K562 (cell line): ENCODE results near the gene STARD3NL. TPM values are rescaled to one million over a fixed set of nuclear protein-coding genes. Genes with fewer than 3 reads are reported as not detected.

Experiments
- ATAC-seq: fragments of 200-7000 bp; cut with Tn5 transposase; 3 replicates; pipeline ENCODE4 v1.9.1; 2020; ENCODE audit warnings: moderate library complexity
- BruUV-seq: library from RNA; stranded (reverse); fragments of 400-500 nt; replicated peaks from 2 replicates; lab custom pipeline; 2021; lab: Mats Ljungman, UMichigan
- CTCF ChIA-PET: fragments of 300-600 bp; formaldehyde crosslinking; extraction: SDS; loops from one replicate; lab custom pipeline; 2021; ENCODE audit warnings: low intra/inter-chr PET ratio; lab: Yijun Ruan, JAX
- POLR2A ChIA-PET: fragments of 300-600, 350-650 bp; sonication (Branson Sonifier 250); formaldehyde crosslinking; extraction: SDS; loops from one replicate; lab custom pipeline; 2021; ENCODE audit warnings: antibody characterized with exemption, inconsistent platforms; lab: Yijun Ruan, JAX
- DNase-seq, 4 experiments: peaks; one replicate each; pipeline versions ENCODE4 v3.0.0 to v3.0.0-alpha.2; 2011 to 2018; ENCODE audit warnings: low spot score in 3 of 4, mixed read lengths in 3 of 4; ENCODE audit errors: extremely low read depth in 1 of 4
- FAIRE-seq: peaks from 2 replicates; lab custom pipeline; 2011; peaks lifted over from hg19 to GRCh38; lab: Jason Lieb, UNC
- H2AFZ ChIP-seq: 2 replicates; pipeline ENCODE4 v1.6.0; 2011; ENCODE audit warnings: low read depth, low read length, control low read depth, inconsistent platforms
- H3K27ac ChIP-seq: fragments of 200-600 bp; 3 replicates; pipeline ENCODE4 v1.8.0; 2011; ENCODE audit warnings: low read depth, mild to moderate bottlenecking, control low read depth, inconsistent platforms, low read length, moderate library complexity, mixed read lengths; ENCODE audit errors: extremely low read depth
- H3K27me3 ChIP-seq, 2 experiments: fragments of 300-600 bp in 1 of 2; 2 replicates in 1 of 2; 3 replicates in 1 of 2; pipeline versions ENCODE4 v1.6.0 to v1.8.0; 2011; ENCODE audit warnings: inconsistent platforms in 2 of 2, low read length in 2 of 2, mild to moderate bottlenecking in 1 of 2, mixed read lengths in 1 of 2, moderate library complexity in 1 of 2; ENCODE audit not compliant: control insufficient read depth in 2 of 2, insufficient read depth in 2 of 2
- H3K36me3 ChIP-seq: fragments of 300-600 bp; 3 replicates; pipeline ENCODE4 v1.8.0; 2011; ENCODE audit warnings: mild to moderate bottlenecking, low read length, inconsistent platforms; ENCODE audit not compliant: control insufficient read depth, insufficient read depth
- H3K4me1 ChIP-seq, 2 experiments: fragments of 200-600 bp in 1 of 2; replicated peaks in 1 of 2; 2 replicates in 1 of 2; 3 replicates in 1 of 2; pipeline versions ENCODE4 v1.5.1 to v1.8.0; 2011; ENCODE audit warnings: inconsistent platforms in 2 of 2, low read length in 2 of 2, mild to moderate bottlenecking in 1 of 2, mixed read lengths in 1 of 2, moderate library complexity in 1 of 2; ENCODE audit not compliant: control insufficient read depth in 2 of 2, insufficient read depth in 2 of 2
- H3K4me2 ChIP-seq: 2 replicates; pipeline ENCODE4 v1.6.1; 2011; ENCODE audit warnings: low read length, control low read depth, inconsistent platforms, mixed read lengths; ENCODE audit not compliant: insufficient read depth
- H3K4me3 ChIP-seq: fragments of 200-600 bp; sonication (generic), shearing (Covaris generic); 2 replicates; pipeline ENCODE4 v1.5.1; 2016; ENCODE audit warnings: control low read depth, inconsistent platforms
- H3K79me2 ChIP-seq: fragments of 200-600 bp; 3 replicates; pipeline ENCODE4 v1.8.0; 2011; ENCODE audit warnings: low read length, inconsistent platforms; ENCODE audit not compliant: control insufficient read depth, insufficient read depth
- H3K9ac ChIP-seq, 2 experiments: 2 replicates each; pipeline versions ENCODE4 v1.6.0 to v1.6.1; 2011; ENCODE audit warnings: low read depth in 2 of 2, low read length in 2 of 2, control low read depth in 1 of 2, inconsistent platforms in 1 of 2, mild to moderate bottlenecking in 1 of 2, mixed read lengths in 1 of 2; ENCODE audit not compliant: insufficient read depth in 1 of 2
- H3K9me1 ChIP-seq: one replicate; pipeline ENCODE4 v1.6.0; 2011; ENCODE audit warnings: inconsistent platforms, mild to moderate bottlenecking, low read length, moderate library complexity; ENCODE audit not compliant: control insufficient read depth, insufficient read depth
- H3K9me3 ChIP-seq: replicated peaks from 2 replicates; pipeline ENCODE4 v1.5.1; 2011; ENCODE audit warnings: low read depth, low read length, inconsistent platforms; ENCODE audit not compliant: control insufficient read depth, insufficient read depth
- H4K20me1 ChIP-seq: replicated peaks from 2 replicates; pipeline ENCODE4 v1.6.1; 2011; ENCODE audit warnings: low read length, inconsistent platforms, mixed read lengths; ENCODE audit not compliant: control insufficient read depth, insufficient read depth
- ADNP ChIP-seq: fragments of 200-800 bp; sonication (Bioruptor generic); IDR thresholded peaks from 2 replicates; pipeline ENCODE4 v1.6.1; 2016; ENCODE audit warnings: missing genetic modification characterization, missing compliant biosample characterization
- CBX8 ChIP-seq: fragments of 200-600 bp; sonication (generic); IDR thresholded peaks from 2 replicates; pipeline ENCODE4 v1.6.1; 2012; ENCODE audit warnings: borderline replicate concordance, mixed run types, low read depth, mild to moderate bottlenecking, moderate library complexity, mixed read lengths, low read length, control low read depth, inconsistent platforms; ENCODE audit not compliant: poor library complexity, severe bottlenecking; ENCODE audit errors: extremely low read depth
- CHD1 ChIP-seq: fragments of 200-600 bp; sonication (generic); IDR thresholded peaks from one replicate; pipeline ENCODE4 v1.6.1; 2012; ENCODE audit warnings: mild to moderate bottlenecking, moderate library complexity, low read length, inconsistent platforms
- FIP1L1 ChIP-seq: fragments of 200-400 bp; formaldehyde crosslinking; IDR thresholded peaks from 2 replicates; pipeline ENCODE4 v1.6.1; 2018; ENCODE audit warnings: mild to moderate bottlenecking, low read depth, low read length; ENCODE audit not compliant: poor library complexity, severe bottlenecking
- FOSL1 ChIP-seq: fragments of 200-800 bp; sonication (Bioruptor generic); conservative IDR thresholded peaks from 2 replicates; pipeline ENCODE4 v1.6.1; 2016; ENCODE audit warnings: missing genetic modification characterization, missing compliant biosample characterization
- KLF1 ChIP-seq: fragments of 450-650 bp; IDR thresholded peaks from 2 replicates; pipeline ENCODE4 v1.6.1; 2016; ENCODE audit warnings: missing genetic modification characterization, missing compliant biosample characterization
- MAFK ChIP-seq: IDR thresholded peaks from 2 replicates; pipeline ENCODE4 v1.6.1; 2011; ENCODE audit warnings: low read length, improper control_type of control experiment
- MCM3 ChIP-seq: fragments of 450-650 bp; IDR thresholded peaks from 2 replicates; pipeline ENCODE4 v1.6.1; 2016
- MECOM ChIP-seq: fragments of 250-450 bp; sonication (Bioruptor Pico); IDR thresholded peaks from 2 replicates; pipeline ENCODE4 v1.8.0; 2022; ENCODE audit warnings: inconsistent platforms
- POLR2B ChIP-seq: fragments of 450-650 bp; IDR thresholded peaks from 2 replicates; pipeline ENCODE4 v1.6.1; 2018; ENCODE audit warnings: low read depth; ENCODE audit not compliant: partially characterized antibody
- PRMT5 ChIP-seq: sonication (generic); formaldehyde crosslinking; IDR thresholded peaks from 2 replicates; pipeline ENCODE4 v1.5.0; 2020; ENCODE audit warnings: missing genetic modification reagents
- SMARCE1 ChIP-seq: fragments of 450-650 bp; IDR thresholded peaks from 2 replicates; pipeline ENCODE4 v1.7.1; 2016; ENCODE audit warnings: mild to moderate bottlenecking
- WHSC1 ChIP-seq: IDR thresholded peaks from one replicate; pipeline ENCODE4 v1.6.1; 2012; ENCODE audit warnings: low read length, control low read depth, inconsistent platforms
- ZNF561 ChIP-seq: fragments of 450-650 bp; formaldehyde crosslinking; conservative IDR thresholded peaks from 2 replicates; pipeline ENCODE4 v1.4.0; 2020; ENCODE audit warnings: mild to moderate bottlenecking, moderate library complexity
- in situ Hi-C: fragments of 300-500 bp; cut with MboI; formaldehyde crosslinking; loops from 4 replicates; pipeline ENCODE4 v1.15.0; 2018; ENCODE audit warnings: inconsistent platforms, mixed read lengths
- intact Hi-C: fragments of 100-400 bp; cut with micrococcal nuclease; formaldehyde crosslinking; loops from 2 replicates; pipeline ENCODE4 v1.14.2; 2022
- polyA plus RNA-seq, 8 experiments: library from polyadenylated mRNA; depleted of rRNA in 4 of 8; stranded (reverse) in 5 of 8; unstranded in 3 of 8; fragments of >200 nt; fragmentation: Nextera tagmentation in 2 of 8; fragmentation: Illumina TruSeq in 1 of 8; extraction: Ambion mirVana in 2 of 8; extraction: Trizol in 1 of 8; gene quantifications; 2 replicates each; pipeline versions ENCODE4 v1.2.1 to v1.2.3, GENCODE V29; 2011 to 2014; ENCODE audit warnings: inconsistent platforms in 1 of 8, missing spikeins in 1 of 8
- total RNA-seq, 7 experiments: library from RNA; depleted of rRNA in 6 of 7; stranded (reverse); fragments of >200 nt in 6 of 7; fragmentation: Illumina TruSeq in 2 of 7; extraction: Trizol in 2 of 7; gene quantifications; 2 replicates each; pipeline versions ENCODE4 v1.2.1 to v1.2.3, GENCODE V29; 2011 to 2021; ENCODE audit warnings: low replicate concordance in 1 of 7
- TF ChIP-seq, protein P1 (sequence below), 2 experiments: fragments of 450-650 bp in 1 of 2; sonication (generic) in 1 of 2; formaldehyde crosslinking in 1 of 2; IDR thresholded peaks in 1 of 2; conservative IDR thresholded peaks in 1 of 2; 2 replicates each; pipeline versions ENCODE4 v1.6.1 to v1.8.1; 2016 to 2023; ENCODE audit warnings: mild to moderate bottlenecking in 2 of 2, moderate library complexity in 2 of 2, inconsistent platforms in 1 of 2, missing genetic modification reagents in 1 of 2
- TF ChIP-seq, protein P2 (sequence below), 2 experiments: fragments of 150-350 bp in 1 of 2; IDR thresholded peaks; 2 replicates each; pipeline ENCODE4 v1.6.1; 2012 to 2016; ENCODE audit warnings: low read depth in 2 of 2, low read length in 2 of 2, mild to moderate bottlenecking in 1 of 2, moderate library complexity in 1 of 2

STARD3NL gene
- total and polyA plus RNA-seq, 9 of the 15 experiments (the other 6 are each of a cell fraction or from before 2014, with no cell fraction given), result 42.2 to 90.0 (median 57.6) TPM

DNA sequence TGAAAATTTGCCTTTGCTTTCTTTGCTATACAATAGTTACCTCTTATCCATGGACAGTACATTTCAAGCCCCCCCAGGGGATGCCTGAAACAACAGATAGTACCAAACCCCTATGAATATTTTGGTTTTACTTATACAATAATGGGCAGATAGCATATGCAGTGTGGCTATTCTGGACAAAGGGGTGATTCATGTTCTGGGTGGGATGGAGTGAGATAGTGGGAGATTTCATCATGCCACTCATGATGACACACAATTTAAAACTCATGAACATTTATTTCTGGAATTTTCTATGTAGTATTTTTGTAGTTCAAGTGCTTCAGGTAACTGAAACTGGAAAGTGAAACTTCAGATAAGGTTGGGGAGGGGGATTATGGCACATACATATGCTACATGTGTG, 12.0 kb downstream of the STARD3NL start:
- Histone ChIP-seq H3K4me1 (peaks cover 0 to 12% of the 10 kb centered on the region in 2 experiments; a peak in 3 of 5 replicates), H4K20me1 (no peaks in the 10 kb centered on the region), H3K9me1 (no peaks in the 10 kb centered on the region), H3K36me3 (no peaks in the 10 kb centered on the region), H3K9me3 (no peaks in the 10 kb centered on the region), H2AFZ (no peak overlapping the region), H3K9ac (no peak overlapping the region), H3K27me3 (no peaks in the 10 kb centered on the region), H3K4me2 (peak overlapping the region; percentile 4; the same call in 1 of the 2 replicates), H3K79me2 (peaks cover 66% of the 10 kb centered on the region), H3K4me3 (no peak overlapping the region), H3K27ac (no peak overlapping the region)
- ChIA-PET CTCF (no interaction called here), POLR2A (no interaction called here)
- ATAC-seq (no peak), DNase-seq (no peak), FAIRE-seq (no peak)
- BruUV-seq, result no TSS peak
- intact Hi-C loops (no loop called here), in situ Hi-C loops (no loop called here)
- TF ChIP-seq WHSC1 (no peak), PRMT5 (no peak), POLR2B (no peak), ZNF561 (no peak), CHD1 (no peak), SMARCE1 (no peak), KLF1 (tag) (no peak), FOSL1 (tag) (peak; percentile 61), ADNP (tag) (no peak), MCM3 (no peak), FIP1L1 (no peak), MECOM (CRISPR knock-in tag) (no peak), CBX8 (no peak), MAFK (no peak)
- TF ChIP-seq, protein P1, sequence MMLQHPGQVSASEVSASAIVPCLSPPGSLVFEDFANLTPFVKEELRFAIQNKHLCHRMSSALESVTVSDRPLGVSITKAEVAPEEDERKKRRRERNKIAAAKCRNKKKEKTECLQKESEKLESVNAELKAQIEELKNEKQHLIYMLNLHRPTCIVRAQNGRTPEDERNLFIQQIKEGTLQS (IDR thresholded peaks at IDR 0.05), result peak; percentile 44
- TF ChIP-seq, protein P1 (CRISPR knock-in tag; conservative IDR thresholded peaks at IDR 0.05), result no peak
- TF ChIP-seq, protein P2, sequence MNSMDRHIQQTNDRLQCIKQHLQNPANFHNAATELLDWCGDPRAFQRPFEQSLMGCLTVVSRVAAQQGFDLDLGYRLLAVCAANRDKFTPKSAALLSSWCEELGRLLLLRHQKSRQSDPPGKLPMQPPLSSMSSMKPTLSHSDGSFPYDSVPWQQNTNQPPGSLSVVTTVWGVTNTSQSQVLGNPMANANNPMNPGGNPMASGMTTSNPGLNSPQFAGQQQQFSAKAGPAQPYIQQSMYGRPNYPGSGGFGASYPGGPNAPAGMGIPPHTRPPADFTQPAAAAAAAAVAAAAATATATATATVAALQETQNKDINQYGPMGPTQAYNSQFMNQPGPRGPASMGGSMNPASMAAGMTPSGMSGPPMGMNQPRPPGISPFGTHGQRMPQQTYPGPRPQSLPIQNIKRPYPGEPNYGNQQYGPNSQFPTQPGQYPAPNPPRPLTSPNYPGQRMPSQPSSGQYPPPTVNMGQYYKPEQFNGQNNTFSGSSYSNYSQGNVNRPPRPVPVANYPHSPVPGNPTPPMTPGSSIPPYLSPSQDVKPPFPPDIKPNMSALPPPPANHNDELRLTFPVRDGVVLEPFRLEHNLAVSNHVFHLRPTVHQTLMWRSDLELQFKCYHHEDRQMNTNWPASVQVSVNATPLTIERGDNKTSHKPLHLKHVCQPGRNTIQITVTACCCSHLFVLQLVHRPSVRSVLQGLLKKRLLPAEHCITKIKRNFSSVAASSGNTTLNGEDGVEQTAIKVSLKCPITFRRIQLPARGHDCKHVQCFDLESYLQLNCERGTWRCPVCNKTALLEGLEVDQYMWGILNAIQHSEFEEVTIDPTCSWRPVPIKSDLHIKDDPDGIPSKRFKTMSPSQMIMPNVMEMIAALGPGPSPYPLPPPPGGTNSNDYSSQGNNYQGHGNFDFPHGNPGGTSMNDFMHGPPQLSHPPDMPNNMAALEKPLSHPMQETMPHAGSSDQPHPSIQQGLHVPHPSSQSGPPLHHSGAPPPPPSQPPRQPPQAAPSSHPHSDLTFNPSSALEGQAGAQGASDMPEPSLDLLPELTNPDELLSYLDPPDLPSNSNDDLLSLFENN (IDR thresholded peaks at IDR 0.05; ENCODE audit: low read depth in 2 of 2, low read length in 2 of 2), result no peak
